Fibroblast of mammary gland (primary cell): Measurements from ENCODE around the gene TREML2.
A peak's percentile ranks its signal among the peaks of the same experiment; 100 is the strongest.
"Not testable (repeated sequence)": the region's sequence is repeated elsewhere in the genome, so short reads cannot be mapped to it uniquely, and the experiment has no call there.

Source experiments
- DNase-seq: peaks from one replicate; pipeline ENCODE4 v3.0.0-alpha.2; 2010; ENCODE audit warnings: low read depth
- H3K4me3 ChIP-seq: 2 replicates; pipeline ENCODE4 v1.5.1; 2011; ENCODE audit warnings: low read depth, mild to moderate bottlenecking, low read length, moderate library complexity; ENCODE audit not compliant: control insufficient read depth
- TF ChIP-seq, protein P1 (sequence below): conservative IDR thresholded peaks from 2 replicates; pipeline ENCODE4 v1.5.1; 2011; ENCODE audit warnings: low read depth, low read length, inconsistent platforms; ENCODE audit not compliant: control insufficient read depth, insufficient read depth

Gene TREML2

DNA sequence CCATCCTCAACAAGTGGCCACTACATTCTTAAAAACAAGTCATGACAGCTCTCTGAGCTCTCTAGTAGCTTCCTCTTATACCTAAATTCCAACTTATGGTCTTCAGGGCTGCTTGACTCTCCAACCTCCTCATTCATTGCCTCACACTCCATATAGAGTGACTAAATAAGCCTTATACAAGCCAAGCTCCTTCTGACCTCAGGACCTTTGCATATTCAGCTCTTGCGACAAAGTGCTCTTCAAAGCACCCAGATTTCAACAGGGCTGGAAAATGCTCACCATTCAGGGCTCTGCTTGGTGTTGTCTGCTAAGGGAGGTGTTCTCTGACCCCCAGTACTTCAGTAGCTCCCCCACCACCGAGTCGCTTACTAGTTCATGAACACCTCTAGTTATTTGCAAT, 3.7 kb downstream of the TREML2 start:
- no peak for DNase-seq
- TF ChIP-seq, protein P1, sequence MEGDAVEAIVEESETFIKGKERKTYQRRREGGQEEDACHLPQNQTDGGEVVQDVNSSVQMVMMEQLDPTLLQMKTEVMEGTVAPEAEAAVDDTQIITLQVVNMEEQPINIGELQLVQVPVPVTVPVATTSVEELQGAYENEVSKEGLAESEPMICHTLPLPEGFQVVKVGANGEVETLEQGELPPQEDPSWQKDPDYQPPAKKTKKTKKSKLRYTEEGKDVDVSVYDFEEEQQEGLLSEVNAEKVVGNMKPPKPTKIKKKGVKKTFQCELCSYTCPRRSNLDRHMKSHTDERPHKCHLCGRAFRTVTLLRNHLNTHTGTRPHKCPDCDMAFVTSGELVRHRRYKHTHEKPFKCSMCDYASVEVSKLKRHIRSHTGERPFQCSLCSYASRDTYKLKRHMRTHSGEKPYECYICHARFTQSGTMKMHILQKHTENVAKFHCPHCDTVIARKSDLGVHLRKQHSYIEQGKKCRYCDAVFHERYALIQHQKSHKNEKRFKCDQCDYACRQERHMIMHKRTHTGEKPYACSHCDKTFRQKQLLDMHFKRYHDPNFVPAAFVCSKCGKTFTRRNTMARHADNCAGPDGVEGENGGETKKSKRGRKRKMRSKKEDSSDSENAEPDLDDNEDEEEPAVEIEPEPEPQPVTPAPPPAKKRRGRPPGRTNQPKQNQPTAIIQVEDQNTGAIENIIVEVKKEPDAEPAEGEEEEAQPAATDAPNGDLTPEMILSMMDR: no peak
- no peak overlapping the region for H3K4me3 ChIP-seq

- no peak for DNase-seq
- TF ChIP-seq, protein P1: no peak
- no peak overlapping the region for H3K4me3 ChIP-seq
These were observed 6.6 kb downstream of the TREML2 start for GRCh38 chr6:41194386-41194785.

DNA sequence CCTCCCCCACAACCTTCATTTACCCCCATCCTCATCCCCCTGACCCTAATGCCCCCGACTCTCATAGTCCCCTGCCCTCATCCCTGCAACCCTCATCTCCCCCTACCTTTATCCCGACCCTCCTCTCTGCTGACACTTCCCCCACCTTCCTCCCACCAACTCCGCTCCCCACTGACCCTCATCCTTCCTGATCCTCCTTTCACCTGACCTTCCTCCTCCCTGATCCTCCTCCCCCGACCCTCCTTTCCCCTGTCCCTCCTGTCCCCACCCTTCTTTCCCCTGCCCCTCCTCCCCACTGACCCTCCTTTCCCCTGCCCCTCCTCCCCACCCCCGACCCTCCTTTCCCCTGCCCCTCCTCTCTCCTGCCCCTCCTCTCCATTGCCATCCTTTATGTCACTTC, 7.1 kb downstream of the TREML2 start:
- H3K4me3 ChIP-seq: no peak overlapping the region
- TF ChIP-seq, protein P1: no peak
- no peak for DNase-seq

- no peak overlapping the region for H3K4me3 ChIP-seq
- TF ChIP-seq, protein P1: no peak
- DNase-seq: no peak
These were observed 7.7 kb downstream of the TREML2 start for GRCh38 chr6:41193171-41193734.

- DNase-seq: peak; percentile 20
- H3K4me3 ChIP-seq: no peak overlapping the region
These were observed 9.4 kb downstream of the TREML2 start for GRCh38 chr6:41191569-41191968.

DNA sequence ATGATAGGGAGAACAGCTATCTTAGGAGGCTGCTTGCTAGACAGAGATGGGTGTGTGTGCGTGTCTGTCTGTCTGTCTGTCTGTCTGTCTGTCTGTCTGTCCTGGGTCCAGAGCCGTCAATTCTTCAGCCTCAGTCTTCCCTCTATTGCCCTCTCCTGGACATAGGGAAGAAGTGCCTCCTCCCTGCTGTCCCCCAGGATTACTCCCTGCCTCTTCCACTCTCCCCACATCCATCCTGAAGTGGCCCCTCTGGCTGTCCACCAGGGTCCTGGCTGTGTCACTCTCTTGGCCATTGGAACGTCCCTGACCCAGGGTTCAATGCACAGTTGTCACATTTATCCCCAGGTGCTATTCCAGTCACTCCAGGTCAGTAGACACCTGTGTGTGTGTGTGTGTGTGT, 10.2 kb downstream of the TREML2 start:
- TF ChIP-seq, protein P1: no peak
- DNase-seq: peak; percentile 1

More at GRCh38 chr6:41191569-41191968, 9.4 kb downstream of the TREML2 start:
- TF ChIP-seq, protein P1: peak; percentile 46

DNA sequence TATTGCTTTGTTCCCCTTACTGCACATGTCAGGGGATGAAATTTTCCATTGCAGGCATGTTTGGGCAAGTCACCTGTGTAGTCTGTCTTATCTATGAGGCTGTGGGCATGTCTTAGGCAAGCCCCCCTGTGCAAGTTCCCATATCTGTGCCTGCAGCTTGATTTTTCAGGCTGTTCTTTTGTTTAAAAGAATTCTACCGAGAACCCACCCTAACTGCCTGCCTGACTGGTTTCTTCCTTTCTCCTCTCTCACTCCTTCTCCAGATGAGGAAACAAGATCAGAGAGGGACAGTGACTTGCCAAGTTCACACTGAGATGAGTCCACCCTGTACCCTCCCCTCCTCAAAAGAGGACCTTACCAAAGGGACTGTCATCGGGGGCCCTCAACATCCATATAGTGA, 11.0 kb downstream of the TREML2 start:
- no peak overlapping the region for H3K4me3 ChIP-seq
- no peak for DNase-seq
- TF ChIP-seq, protein P1: no peak

More for the DNA sequence above, 10.2 kb downstream of the TREML2 start:
- H3K4me3 ChIP-seq: no peak overlapping the region

DNA sequence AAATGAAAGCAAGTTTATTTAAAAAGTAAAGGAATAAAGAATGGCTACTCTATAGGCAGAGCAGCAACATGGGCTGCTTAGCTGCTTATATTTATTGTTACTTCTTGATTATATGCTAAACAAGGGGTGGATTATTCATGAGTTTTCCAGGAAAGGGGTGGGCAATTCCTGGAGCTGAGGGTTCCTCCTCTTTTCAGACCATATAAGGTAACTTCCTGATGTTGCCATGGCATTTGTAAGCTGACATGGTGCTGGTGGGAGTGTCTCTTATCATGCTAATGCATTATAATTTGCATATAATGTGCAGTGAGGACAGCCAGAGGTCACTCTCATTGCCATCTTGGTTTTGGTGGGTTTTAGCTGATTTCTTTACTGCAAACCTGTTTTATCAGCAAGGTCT, 11.9 kb downstream of the TREML2 start:
- H3K4me3 ChIP-seq, DNase-seq: not testable (repeated sequence)
